HepG2 (cell line): ENCODE results near the gene THSD1. TPM values are rescaled to one million over a fixed set of nuclear protein-coding genes. Genes with fewer than 3 reads are reported as not detected.

ENCODE experiments used
- BCL6 ChIP-seq: IDR thresholded peaks from 2 replicates; pipeline ENCODE4 v1.6.1; 2016; ENCODE audit warnings: missing genetic modification reagents, missing compliant biosample characterization
- PHB2 ChIP-seq: fragments of 450-650 bp; IDR thresholded peaks from 2 replicates; pipeline ENCODE4 v1.6.1; 2018; ENCODE audit not compliant: partially characterized antibody
- RAD21 ChIP-seq: fragments of 450-650 bp; formaldehyde crosslinking; IDR thresholded peaks from 2 replicates; pipeline ENCODE4 v1.5.0; 2020; ENCODE audit warnings: mild to moderate bottlenecking
- ZNF143 ChIP-seq: sonication (generic); formaldehyde crosslinking; IDR thresholded peaks from 2 replicates; pipeline ENCODE4 v1.4.0; 2020; ENCODE audit warnings: missing genetic modification reagents
- ZNF225 ChIP-seq: sonication (generic); formaldehyde crosslinking; IDR thresholded peaks from 2 replicates; pipeline ENCODE4 v1.4.0; 2020; ENCODE audit warnings: mild to moderate bottlenecking, missing genetic modification reagents
- ZNF468 ChIP-seq: sonication (generic); formaldehyde crosslinking; IDR thresholded peaks from 2 replicates; pipeline ENCODE4 v1.8.0; 2022; ENCODE audit warnings: mild to moderate bottlenecking, moderate library complexity, missing genetic modification reagents
- ZNF546 ChIP-seq: sonication (generic); formaldehyde crosslinking; conservative IDR thresholded peaks from 2 replicates; pipeline ENCODE4 v1.8.1; 2023; ENCODE audit warnings: mild to moderate bottlenecking, missing genetic modification reagents
- ZNF598 ChIP-seq: sonication (generic); formaldehyde crosslinking; IDR thresholded peaks from 2 replicates; pipeline ENCODE4 v1.5.1; 2020; ENCODE audit warnings: mild to moderate bottlenecking, missing genetic modification reagents, borderline replicate concordance
- polyA plus RNA-seq, 8 experiments: library from polyadenylated mRNA; depleted of rRNA in 3 of 8; stranded (reverse) in 7 of 8; unstranded in 1 of 8; fragments of >200 nt; fragmentation: Illumina TruSeq in 4 of 8; extraction: Trizol in 4 of 8; gene quantifications; 2 replicates each; pipeline versions ENCODE4 v1.2.1 to v1.2.3, GENCODE V29; 2011 to 2016; ENCODE audit warnings: low read depth in 4 of 8, missing spikeins in 1 of 8, mixed read lengths in 1 of 8; ENCODE audit not compliant: insufficient read depth in 1 of 8
- total RNA-seq, 5 experiments: library from RNA; depleted of rRNA; stranded (reverse); fragments of >200 nt; fragmentation: Illumina TruSeq; extraction: Trizol; gene quantifications; 2 replicates each; pipeline ENCODE4 v1.2.3, GENCODE V29; 2016; ENCODE audit warnings: low read depth in 1 of 5
- TF ChIP-seq, protein P1 (sequence below): IDR thresholded peaks from 2 replicates; pipeline ENCODE4 v1.6.1; 2016; ENCODE audit warnings: low read depth, missing genetic modification reagents, missing compliant biosample characterization
- TF ChIP-seq, protein P2 (sequence below): sonication (generic); formaldehyde crosslinking; IDR thresholded peaks from 2 replicates; pipeline ENCODE4 v1.5.0; 2020; ENCODE audit warnings: missing genetic modification reagents
- TF ChIP-seq, protein P3 (sequence below): sonication (generic); formaldehyde crosslinking; conservative IDR thresholded peaks from 2 replicates; pipeline ENCODE4 v1.4.0; 2020; ENCODE audit warnings: mild to moderate bottlenecking, missing genetic modification reagents, moderate library complexity
- TF ChIP-seq, protein P4 (sequence below): IDR thresholded peaks from 2 replicates; pipeline ENCODE4 v1.6.1; 2016; ENCODE audit warnings: missing genetic modification reagents, missing compliant biosample characterization

Gene THSD1
- total and polyA plus RNA-seq, 2 of the 13 experiments (the other 11 are each of a cell fraction or from before 2014, with no cell fraction given), result 0.11 to 0.15 TPM

DNA sequence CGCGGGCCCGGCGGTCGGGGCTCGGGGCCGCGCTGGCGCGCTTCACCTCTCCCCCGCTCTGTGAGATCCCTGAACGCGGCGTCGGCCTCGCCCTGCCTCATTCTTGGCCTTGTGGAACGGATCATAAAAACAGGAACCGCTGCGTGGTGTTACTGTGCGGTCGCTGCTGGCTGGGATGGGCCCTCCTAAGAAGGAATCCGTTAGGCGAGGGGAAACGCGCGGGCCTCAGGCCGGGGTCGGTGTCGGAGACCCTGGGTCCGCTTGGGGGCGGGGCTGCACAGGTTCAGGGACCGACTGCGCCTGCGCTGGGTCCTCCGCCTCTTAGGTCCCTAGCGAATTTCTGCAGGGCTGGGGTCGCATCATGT is 49.7 kb upstream of the THSD1 start (continued):
- TF ChIP-seq, protein P1, sequence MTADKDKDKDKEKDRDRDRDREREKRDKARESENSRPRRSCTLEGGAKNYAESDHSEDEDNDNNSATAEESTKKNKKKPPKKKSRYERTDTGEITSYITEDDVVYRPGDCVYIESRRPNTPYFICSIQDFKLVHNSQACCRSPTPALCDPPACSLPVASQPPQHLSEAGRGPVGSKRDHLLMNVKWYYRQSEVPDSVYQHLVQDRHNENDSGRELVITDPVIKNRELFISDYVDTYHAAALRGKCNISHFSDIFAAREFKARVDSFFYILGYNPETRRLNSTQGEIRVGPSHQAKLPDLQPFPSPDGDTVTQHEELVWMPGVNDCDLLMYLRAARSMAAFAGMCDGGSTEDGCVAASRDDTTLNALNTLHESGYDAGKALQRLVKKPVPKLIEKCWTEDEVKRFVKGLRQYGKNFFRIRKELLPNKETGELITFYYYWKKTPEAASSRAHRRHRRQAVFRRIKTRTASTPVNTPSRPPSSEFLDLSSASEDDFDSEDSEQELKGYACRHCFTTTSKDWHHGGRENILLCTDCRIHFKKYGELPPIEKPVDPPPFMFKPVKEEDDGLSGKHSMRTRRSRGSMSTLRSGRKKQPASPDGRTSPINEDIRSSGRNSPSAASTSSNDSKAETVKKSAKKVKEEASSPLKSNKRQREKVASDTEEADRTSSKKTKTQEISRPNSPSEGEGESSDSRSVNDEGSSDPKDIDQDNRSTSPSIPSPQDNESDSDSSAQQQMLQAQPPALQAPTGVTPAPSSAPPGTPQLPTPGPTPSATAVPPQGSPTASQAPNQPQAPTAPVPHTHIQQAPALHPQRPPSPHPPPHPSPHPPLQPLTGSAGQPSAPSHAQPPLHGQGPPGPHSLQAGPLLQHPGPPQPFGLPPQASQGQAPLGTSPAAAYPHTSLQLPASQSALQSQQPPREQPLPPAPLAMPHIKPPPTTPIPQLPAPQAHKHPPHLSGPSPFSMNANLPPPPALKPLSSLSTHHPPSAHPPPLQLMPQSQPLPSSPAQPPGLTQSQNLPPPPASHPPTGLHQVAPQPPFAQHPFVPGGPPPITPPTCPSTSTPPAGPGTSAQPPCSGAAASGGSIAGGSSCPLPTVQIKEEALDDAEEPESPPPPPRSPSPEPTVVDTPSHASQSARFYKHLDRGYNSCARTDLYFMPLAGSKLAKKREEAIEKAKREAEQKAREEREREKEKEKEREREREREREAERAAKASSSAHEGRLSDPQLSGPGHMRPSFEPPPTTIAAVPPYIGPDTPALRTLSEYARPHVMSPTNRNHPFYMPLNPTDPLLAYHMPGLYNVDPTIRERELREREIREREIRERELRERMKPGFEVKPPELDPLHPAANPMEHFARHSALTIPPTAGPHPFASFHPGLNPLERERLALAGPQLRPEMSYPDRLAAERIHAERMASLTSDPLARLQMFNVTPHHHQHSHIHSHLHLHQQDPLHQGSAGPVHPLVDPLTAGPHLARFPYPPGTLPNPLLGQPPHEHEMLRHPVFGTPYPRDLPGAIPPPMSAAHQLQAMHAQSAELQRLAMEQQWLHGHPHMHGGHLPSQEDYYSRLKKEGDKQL (CRISPR knock-in tag), result no peak
- no peak for TF ChIP-seq RAD21 (CRISPR knock-in tag)
- TF ChIP-seq, protein P2, sequence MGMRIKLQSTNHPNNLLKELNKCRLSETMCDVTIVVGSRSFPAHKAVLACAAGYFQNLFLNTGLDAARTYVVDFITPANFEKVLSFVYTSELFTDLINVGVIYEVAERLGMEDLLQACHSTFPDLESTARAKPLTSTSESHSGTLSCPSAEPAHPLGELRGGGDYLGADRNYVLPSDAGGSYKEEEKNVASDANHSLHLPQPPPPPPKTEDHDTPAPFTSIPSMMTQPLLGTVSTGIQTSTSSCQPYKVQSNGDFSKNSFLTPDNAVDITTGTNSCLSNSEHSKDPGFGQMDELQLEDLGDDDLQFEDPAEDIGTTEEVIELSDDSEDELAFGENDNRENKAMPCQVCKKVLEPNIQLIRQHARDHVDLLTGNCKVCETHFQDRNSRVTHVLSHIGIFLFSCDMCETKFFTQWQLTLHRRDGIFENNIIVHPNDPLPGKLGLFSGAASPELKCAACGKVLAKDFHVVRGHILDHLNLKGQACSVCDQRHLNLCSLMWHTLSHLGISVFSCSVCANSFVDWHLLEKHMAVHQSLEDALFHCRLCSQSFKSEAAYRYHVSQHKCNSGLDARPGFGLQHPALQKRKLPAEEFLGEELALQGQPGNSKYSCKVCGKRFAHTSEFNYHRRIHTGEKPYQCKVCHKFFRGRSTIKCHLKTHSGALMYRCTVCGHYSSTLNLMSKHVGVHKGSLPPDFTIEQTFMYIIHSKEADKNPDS (CRISPR knock-in tag), result no peak
- TF ChIP-seq ZNF468 (CRISPR knock-in tag), result no peak
- TF ChIP-seq ZNF225, result 0 out of 2 replicates have a peak, but pooled peaks have one; percentile 32
- no peak for TF ChIP-seq ZNF598
- TF ChIP-seq PHB2, result no peak
- no peak for TF ChIP-seq ZNF546 (CRISPR knock-in tag)
- TF ChIP-seq, protein P3, sequence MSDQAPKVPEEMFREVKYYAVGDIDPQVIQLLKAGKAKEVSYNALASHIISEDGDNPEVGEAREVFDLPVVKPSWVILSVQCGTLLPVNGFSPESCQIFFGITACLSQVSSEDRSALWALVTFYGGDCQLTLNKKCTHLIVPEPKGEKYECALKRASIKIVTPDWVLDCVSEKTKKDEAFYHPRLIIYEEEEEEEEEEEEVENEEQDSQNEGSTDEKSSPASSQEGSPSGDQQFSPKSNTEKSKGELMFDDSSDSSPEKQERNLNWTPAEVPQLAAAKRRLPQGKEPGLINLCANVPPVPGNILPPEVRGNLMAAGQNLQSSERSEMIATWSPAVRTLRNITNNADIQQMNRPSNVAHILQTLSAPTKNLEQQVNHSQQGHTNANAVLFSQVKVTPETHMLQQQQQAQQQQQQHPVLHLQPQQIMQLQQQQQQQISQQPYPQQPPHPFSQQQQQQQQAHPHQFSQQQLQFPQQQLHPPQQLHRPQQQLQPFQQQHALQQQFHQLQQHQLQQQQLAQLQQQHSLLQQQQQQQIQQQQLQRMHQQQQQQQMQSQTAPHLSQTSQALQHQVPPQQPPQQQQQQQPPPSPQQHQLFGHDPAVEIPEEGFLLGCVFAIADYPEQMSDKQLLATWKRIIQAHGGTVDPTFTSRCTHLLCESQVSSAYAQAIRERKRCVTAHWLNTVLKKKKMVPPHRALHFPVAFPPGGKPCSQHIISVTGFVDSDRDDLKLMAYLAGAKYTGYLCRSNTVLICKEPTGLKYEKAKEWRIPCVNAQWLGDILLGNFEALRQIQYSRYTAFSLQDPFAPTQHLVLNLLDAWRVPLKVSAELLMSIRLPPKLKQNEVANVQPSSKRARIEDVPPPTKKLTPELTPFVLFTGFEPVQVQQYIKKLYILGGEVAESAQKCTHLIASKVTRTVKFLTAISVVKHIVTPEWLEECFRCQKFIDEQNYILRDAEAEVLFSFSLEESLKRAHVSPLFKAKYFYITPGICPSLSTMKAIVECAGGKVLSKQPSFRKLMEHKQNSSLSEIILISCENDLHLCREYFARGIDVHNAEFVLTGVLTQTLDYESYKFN, result no peak
- TF ChIP-seq ZNF143, result no peak
- TF ChIP-seq BCL6 (CRISPR knock-in tag), result no peak
- TF ChIP-seq, protein P4, sequence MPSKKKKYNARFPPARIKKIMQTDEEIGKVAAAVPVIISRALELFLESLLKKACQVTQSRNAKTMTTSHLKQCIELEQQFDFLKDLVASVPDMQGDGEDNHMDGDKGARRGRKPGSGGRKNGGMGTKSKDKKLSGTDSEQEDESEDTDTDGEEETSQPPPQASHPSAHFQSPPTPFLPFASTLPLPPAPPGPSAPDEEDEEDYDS (CRISPR knock-in tag), result no peak
